Stomach smooth muscle (tissue), 2 donors: Measurements from ENCODE around the gene CDH4.

Source experiments
- H3K27ac ChIP-seq: one replicate; pipeline ENCODE4 v1.7.0; 2013; ENCODE audit warnings: mild to moderate bottlenecking, low read length, inconsistent platforms
- H3K27me3 ChIP-seq, 2 donors: one replicate each; pipeline ENCODE4 v1.7.0; 2013; ENCODE audit warnings: low read length in 2 of 2; ENCODE audit not compliant: insufficient read depth in 2 of 2, control insufficient read depth in 1 of 2
- H3K36me3 ChIP-seq, 2 donors: one replicate each; pipeline ENCODE4 v1.7.0; 2013; ENCODE audit warnings: low read length in 2 of 2; ENCODE audit not compliant: control insufficient read depth in 2 of 2, insufficient read depth in 2 of 2
- H3K4me1 ChIP-seq: one replicate; pipeline ENCODE4 v1.7.0; 2013; ENCODE audit warnings: low read length; ENCODE audit not compliant: control insufficient read depth, insufficient read depth
- H3K4me3 ChIP-seq, 2 donors: one replicate each; pipeline ENCODE4 v1.7.0; 2013; ENCODE audit warnings: low read length in 2 of 2
- H3K9ac ChIP-seq, 2 donors: one replicate each; pipeline ENCODE4 v1.7.0; 2013; ENCODE audit warnings: low read length in 2 of 2, mild to moderate bottlenecking in 1 of 2
- H3K9me3 ChIP-seq, 2 donors: one replicate each; pipeline ENCODE4 v1.7.0; 2013; ENCODE audit warnings: low read length in 2 of 2; ENCODE audit not compliant: control insufficient read depth in 2 of 2
- donor health status: healthy.
- donor health status: Pancreatic carcinoma.

CDH4 gene

GRCh38 chr20:61601853-61602252, 349.8 kb downstream of the CDH4 start:
- Histone ChIP-seq H3K4me1 (no peaks in the 10 kb centered on the region), H3K4me3 (no peak overlapping the region)

GRCh38 chr20:61603715-61604114, 351.7 kb downstream of the CDH4 start:
- peaks cover 0 to 15% of the 10 kb centered on the region in 2 donors for H3K9me3 ChIP-seq

More at GRCh38 chr20:61601853-61602252, 349.8 kb downstream of the CDH4 start:
- no peak overlapping the region for H3K9ac ChIP-seq
- H3K9me3 ChIP-seq, result peaks cover 0 to 17% of the 10 kb centered on the region in 2 donors
- H3K36me3 ChIP-seq, result no peaks in the 10 kb centered on the region
- H3K27me3 ChIP-seq, result peaks cover 0 to 23% of the 10 kb centered on the region in 2 donors
- no peak overlapping the region for H3K27ac ChIP-seq

GRCh38 chr20:61604549-61604948, 352.5 kb downstream of the CDH4 start:
- H3K9me3 ChIP-seq, result peaks cover 0 to 17% of the 10 kb centered on the region in 2 donors
- no peaks in the 10 kb centered on the region for H3K36me3 ChIP-seq
- H3K9ac ChIP-seq, result no peak overlapping the region
- H3K4me3 ChIP-seq, result no peak overlapping the region
- no peak overlapping the region for H3K27ac ChIP-seq
- peaks cover 2 to 17% of the 10 kb centered on the region in 2 donors for H3K27me3 ChIP-seq
- no peaks in the 10 kb centered on the region for H3K4me1 ChIP-seq

More at GRCh38 chr20:61603715-61604114, 351.7 kb downstream of the CDH4 start:
- Histone ChIP-seq H3K9ac (no peak overlapping the region), H3K4me3 (no peak overlapping the region), H3K27me3 (peaks cover 0 to 20% of the 10 kb centered on the region in 2 donors), H3K36me3 (no peaks in the 10 kb centered on the region), H3K27ac (no peak overlapping the region), H3K4me1 (no peaks in the 10 kb centered on the region)

- Histone ChIP-seq H3K9me3 (peaks cover 0 to 17% of the 10 kb centered on the region in 2 donors), H3K9ac (no peak overlapping the region), H3K36me3 (no peaks in the 10 kb centered on the region), H3K4me1 (no peaks in the 10 kb centered on the region), H3K4me3 (no peak overlapping the region), H3K27me3 (peaks cover 2 to 13% of the 10 kb centered on the region in 2 donors), H3K27ac (no peak overlapping the region)
Measured at GRCh38 chr20:61605283-61605682, 353.2 kb downstream of the CDH4 start.

- peaks cover 2 to 10% of the 10 kb centered on the region in 2 donors for H3K27me3 ChIP-seq
- H3K9ac ChIP-seq, result no peak overlapping the region
Measured at GRCh38 chr20:61605862-61606557, 353.9 kb downstream of the CDH4 start.

GRCh38 chr20:61608275-61609085, 356.4 kb downstream of the CDH4 start:
- no peaks in the 10 kb centered on the region for H3K4me1 ChIP-seq
- H3K36me3 ChIP-seq, result no peaks in the 10 kb centered on the region
- H3K27ac ChIP-seq, result no peak overlapping the region
- H3K4me3 ChIP-seq, result no peak overlapping the region
- no peak overlapping the region for H3K9ac ChIP-seq
- peaks cover 7 to 10% of the 10 kb centered on the region in 2 donors for H3K27me3 ChIP-seq
- peaks cover 5 to 16% of the 10 kb centered on the region in 2 donors for H3K9me3 ChIP-seq

More at GRCh38 chr20:61605862-61606557, 353.9 kb downstream of the CDH4 start:
- H3K4me3 ChIP-seq, result no peak overlapping the region
- no peak overlapping the region for H3K27ac ChIP-seq
- H3K36me3 ChIP-seq, result no peaks in the 10 kb centered on the region
- no peaks in the 10 kb centered on the region for H3K4me1 ChIP-seq
- H3K9me3 ChIP-seq, result peaks cover 0 to 17% of the 10 kb centered on the region in 2 donors

- no peak overlapping the region for H3K4me3 ChIP-seq
- H3K36me3 ChIP-seq, result no peaks in the 10 kb centered on the region
- no peaks in the 10 kb centered on the region for H3K4me1 ChIP-seq
- peaks cover 7 to 10% of the 10 kb centered on the region in 2 donors for H3K27me3 ChIP-seq
- no peak overlapping the region for H3K9ac ChIP-seq
- H3K27ac ChIP-seq, result no peak overlapping the region
- H3K9me3 ChIP-seq, result peaks cover 5 to 11% of the 10 kb centered on the region in 2 donors
Measured at GRCh38 chr20:61609461-61609860, 357.4 kb downstream of the CDH4 start.

GRCh38 chr20:61611401-61612180, 359.5 kb downstream of the CDH4 start:
- Histone ChIP-seq H3K9ac (no peak overlapping the region), H3K36me3 (no peaks in the 10 kb centered on the region), H3K27ac (no peak overlapping the region), H3K9me3 (peaks cover 5 to 11% of the 10 kb centered on the region in 2 donors), H3K4me3 (no peak overlapping the region), H3K27me3 (peaks cover 7 to 13% of the 10 kb centered on the region in 2 donors), H3K4me1 (no peaks in the 10 kb centered on the region)

- Histone ChIP-seq H3K27ac (no peak overlapping the region), H3K9ac (no peak overlapping the region), H3K27me3 (peaks cover 3 to 11% of the 10 kb centered on the region in 2 donors), H3K36me3 (no peaks in the 10 kb centered on the region), H3K9me3 (peaks cover 5 to 6% of the 10 kb centered on the region in 2 donors), H3K4me3 (no peak overlapping the region), H3K4me1 (peaks cover 2% of the 10 kb centered on the region)
Measured at GRCh38 chr20:61613917-61614705, 362.1 kb downstream of the CDH4 start.

- peaks cover 5 to 6% of the 10 kb centered on the region in 2 donors for H3K9me3 ChIP-seq
- peaks cover 3 to 11% of the 10 kb centered on the region in 2 donors for H3K27me3 ChIP-seq
- no peak overlapping the region for H3K4me3 ChIP-seq
- H3K27ac ChIP-seq, result no peak overlapping the region
- no peaks in the 10 kb centered on the region for H3K36me3 ChIP-seq
- H3K4me1 ChIP-seq, result peaks cover 2% of the 10 kb centered on the region
- H3K9ac ChIP-seq, result no peak overlapping the region
Measured at GRCh38 chr20:61614706-61615100, 362.6 kb downstream of the CDH4 start.
